IMR-90 (cell line): ENCODE data around the gene ABHD17A. TPM values are rescaled to one million over a fixed set of nuclear protein-coding genes. Genes with fewer than 3 reads are reported as not detected.

ENCODE experiments used
- ATAC-seq: fragments of 200-7000 bp; cut with Tn5 transposase; 2 replicates; pipeline ENCODE4 v1.9.1; 2020; ENCODE audit warnings: low read depth, mild to moderate bottlenecking, moderate library complexity
- BruUV-seq: library from RNA; stranded (reverse); fragments of 400-500 nt; replicated peaks from 2 replicates; lab custom pipeline; 2021; lab: Mats Ljungman, UMichigan
- CTCF ChIA-PET: fragments of 300-600 bp; formaldehyde crosslinking; extraction: SDS; loops from one replicate; lab custom pipeline; 2021; ENCODE audit warnings: antibody characterized with exemption; lab: Yijun Ruan, JAX
- POLR2A ChIA-PET: fragments of 300-600 bp; sonication (Branson Sonifier 250); formaldehyde crosslinking; loops from one replicate; lab custom pipeline; 2022; ENCODE audit warnings: antibody characterized with exemption; ENCODE audit not compliant: unreplicated experiment; lab: Charles Lee
- DNase-seq: peaks from one replicate; pipeline ENCODE4 v3.0.0; 2013
- H2AFZ ChIP-seq: replicated peaks from 2 replicates; pipeline ENCODE3; 2013; ENCODE audit warnings: low read length, mild to moderate bottlenecking; ENCODE audit not compliant: poor library complexity
- H2AK5ac ChIP-seq: 2 replicates; pipeline ENCODE4 v1.6.1; 2013; ENCODE audit warnings: low read depth, low read length, inconsistent platforms
- H2AK9ac ChIP-seq: replicated peaks from 2 replicates; pipeline ENCODE3; 2013; ENCODE audit warnings: mild to moderate bottlenecking, low read depth, low read length, moderate library complexity; ENCODE audit not compliant: poor library complexity
- H2BK120ac ChIP-seq: 2 replicates; pipeline ENCODE4 v1.6.1; 2013; ENCODE audit warnings: low read depth, low read length, inconsistent platforms
- H2BK15ac ChIP-seq: 3 replicates; pipeline ENCODE4 v1.6.1; 2013; ENCODE audit warnings: low read depth, low read length, inconsistent platforms
- H2BK20ac ChIP-seq: 2 replicates; pipeline ENCODE4 v1.6.1; 2013; ENCODE audit warnings: low read depth, mild to moderate bottlenecking, inconsistent platforms, low read length, moderate library complexity
- H2BK5ac ChIP-seq: 2 replicates; pipeline ENCODE4 v1.6.1; 2013; ENCODE audit warnings: mild to moderate bottlenecking, low read depth, low read length, inconsistent platforms; ENCODE audit not compliant: poor library complexity, severe bottlenecking
- H3K14ac ChIP-seq: replicated peaks from 2 replicates; pipeline ENCODE4 v1.6.1; 2013; ENCODE audit warnings: low read depth, low read length, inconsistent platforms
- H3K18ac ChIP-seq: 2 replicates; pipeline ENCODE4 v1.6.1; 2013; ENCODE audit warnings: low read depth, low read length, control low read depth
- H3K23ac ChIP-seq: 2 replicates; pipeline ENCODE4 v1.6.1; 2013; ENCODE audit warnings: low read depth, low read length, inconsistent platforms
- H3K27ac ChIP-seq: 2 replicates; pipeline ENCODE4 v1.5.1; 2013; ENCODE audit warnings: mild to moderate bottlenecking, control low read depth, low read length; ENCODE audit not compliant: insufficient read depth
- H3K27me3 ChIP-seq: 2 replicates; pipeline ENCODE4 v1.6.1; 2013; ENCODE audit warnings: low read length; ENCODE audit not compliant: control insufficient read depth, insufficient read depth
- H3K36me3 ChIP-seq: 2 replicates; pipeline ENCODE4 v1.6.1; 2013; ENCODE audit warnings: low read length, mixed read lengths; ENCODE audit not compliant: control insufficient read depth, insufficient read depth
- H3K4ac ChIP-seq: 2 replicates; pipeline ENCODE4 v1.6.1; 2013; ENCODE audit warnings: low read depth, low read length, inconsistent platforms
- H3K4me1 ChIP-seq: 2 replicates; pipeline ENCODE4 v1.6.1; 2013; ENCODE audit warnings: low read length, mixed read lengths; ENCODE audit not compliant: control insufficient read depth, insufficient read depth
- H3K4me2 ChIP-seq: 2 replicates; pipeline ENCODE4 v1.6.1; 2013; ENCODE audit warnings: low read depth, mild to moderate bottlenecking, control low read depth, low read length, moderate library complexity
- H3K4me3 ChIP-seq: 2 replicates; pipeline ENCODE4 v1.5.1; 2013; ENCODE audit warnings: low read depth, mild to moderate bottlenecking, control low read depth, low read length, moderate library complexity; ENCODE audit not compliant: insufficient read depth
- H3K56ac ChIP-seq: 2 replicates; pipeline ENCODE4 v1.6.1; 2013; ENCODE audit warnings: low read length, inconsistent platforms; ENCODE audit not compliant: insufficient read depth; ENCODE audit errors: extremely low read depth
- H3K79me1 ChIP-seq, 2 experiments: 2 replicates each; pipeline ENCODE4 v1.6.1; 2013; ENCODE audit warnings: low read length in 2 of 2, inconsistent platforms in 1 of 2, low read depth in 1 of 2
- H3K9ac ChIP-seq: 2 replicates; pipeline ENCODE4 v1.6.1; 2013; ENCODE audit warnings: low read depth, low read length, control low read depth
- H3K9me1 ChIP-seq: 2 replicates; pipeline ENCODE4 v1.6.1; 2013; ENCODE audit warnings: low read length, inconsistent platforms; ENCODE audit not compliant: insufficient read depth
- H3K9me3 ChIP-seq: 2 replicates; pipeline ENCODE4 v1.6.1; 2013; ENCODE audit warnings: low read length; ENCODE audit not compliant: control insufficient read depth, insufficient read depth
- H4K20me1 ChIP-seq: 2 replicates; pipeline ENCODE4 v1.6.1; 2013; ENCODE audit warnings: low read length, inconsistent platforms; ENCODE audit not compliant: insufficient read depth
- H4K5ac ChIP-seq: 2 replicates; pipeline ENCODE4 v1.6.1; 2013; ENCODE audit warnings: mild to moderate bottlenecking, low read depth, low read length, control low read depth
- H4K8ac ChIP-seq, 2 experiments: 2 replicates each; pipeline ENCODE4 v1.6.1; 2013; ENCODE audit warnings: low read depth in 2 of 2, low read length in 2 of 2, control low read depth in 1 of 2, inconsistent platforms in 1 of 2
- H4K91ac ChIP-seq: 2 replicates; pipeline ENCODE4 v1.6.1; 2013; ENCODE audit warnings: low read depth, low read length, inconsistent platforms; ENCODE audit not compliant: insufficient read depth
- BHLHE40 ChIP-seq: fragments of 150-350 bp; IDR thresholded peaks from 2 replicates; pipeline ENCODE4 v1.6.1; 2016; ENCODE audit warnings: mild to moderate bottlenecking, low read depth, low read length
- CEBPB ChIP-seq: IDR thresholded peaks from 2 replicates; pipeline ENCODE4 v1.6.1; 2012; ENCODE audit warnings: low read depth, low read length, improper control_type of control experiment
- CHD1 ChIP-seq: IDR thresholded peaks from 2 replicates; pipeline ENCODE4 v1.6.1; 2012; ENCODE audit warnings: low read depth, low read length, improper control_type of control experiment
- CTCF ChIP-seq: conservative IDR thresholded peaks from 2 replicates; pipeline ENCODE4 v1.5.1; 2012; ENCODE audit warnings: mild to moderate bottlenecking, low read depth, low read length, improper control_type of control experiment
- MAFK ChIP-seq: IDR thresholded peaks from 2 replicates; pipeline ENCODE4 v1.6.1; 2012; ENCODE audit warnings: low read depth, low read length, improper control_type of control experiment
- MAZ ChIP-seq: IDR thresholded peaks from 2 replicates; pipeline ENCODE4 v1.6.1; 2012; ENCODE audit warnings: low read depth, mild to moderate bottlenecking, low read length, improper control_type of control experiment, moderate library complexity, borderline replicate concordance
- MXI1 ChIP-seq: IDR thresholded peaks from 2 replicates; pipeline ENCODE4 v1.6.1; 2012; ENCODE audit warnings: low read depth, mild to moderate bottlenecking, low read length, moderate library complexity, borderline replicate concordance
- NFE2L2 ChIP-seq: fragments of 150-350 bp; IDR thresholded peaks from 2 replicates; pipeline ENCODE4 v1.6.1; 2016; ENCODE audit warnings: low read depth, mild to moderate bottlenecking, low read length
- POLR2A ChIP-seq: IDR thresholded peaks from 2 replicates; pipeline ENCODE4 v1.6.1; 2012; ENCODE audit warnings: mild to moderate bottlenecking, low read depth, low read length
- RAD21 ChIP-seq: IDR thresholded peaks from 2 replicates; pipeline ENCODE4 v1.6.1; 2012; ENCODE audit warnings: low read length, improper control_type of control experiment
- RFX5 ChIP-seq: IDR thresholded peaks from 2 replicates; pipeline ENCODE4 v1.8.0; 2012; ENCODE audit warnings: low read depth, mild to moderate bottlenecking, low read length, moderate library complexity
- SMC3 ChIP-seq: fragments of 150-350 bp; IDR thresholded peaks from 2 replicates; pipeline ENCODE4 v1.6.1; 2016; ENCODE audit warnings: low read depth, mild to moderate bottlenecking, antibody characterized with exemption, low read length, moderate library complexity
- USF2 ChIP-seq: fragments of 150-350 bp; IDR thresholded peaks from 2 replicates; pipeline ENCODE4 v1.6.1; 2017; ENCODE audit warnings: mild to moderate bottlenecking, antibody characterized with exemption, low read length, low read depth
- WGBS, 2 experiments: methylation state at CpG; one replicate each; pipeline versions ENCODE4 v1.1.5 to v1.1.7; 2013; ENCODE audit warnings: missing lambda C conversion rate in 2 of 2; ENCODE audit not compliant: insufficient read length in 1 of 2; ENCODE audit errors: extremely low coverage in 2 of 2; 5-methylcytosine and 5-hydroxymethylcytosine counted together
- dilution Hi-C: fragments of 300-500 bp; cut with HindIII; formaldehyde crosslinking; loops from one replicate; pipeline ENCODE4 v1.14.3; 2018; ENCODE audit warnings: low sequenced_read_pairs; ENCODE audit not compliant: unreplicated experiment
- in situ Hi-C: fragments of 300-500 bp; cut with MboI; formaldehyde crosslinking; loops from 3 replicates; pipeline ENCODE4 v1.14.3; 2019; ENCODE audit warnings: low sequenced_read_pairs, inconsistent platforms, mixed read lengths
- intact Hi-C: fragments of 100-400 bp; cut with micrococcal nuclease; formaldehyde crosslinking; loops from 2 replicates; pipeline ENCODE4 v1.10.0; 2022
- polyA plus RNA-seq, 3 experiments: library from polyadenylated mRNA; depleted of rRNA; stranded (reverse); fragments of >200 nt; gene quantifications; 2 replicates each; pipeline ENCODE4 v1.2.3, GENCODE V29; 2012; ENCODE audit warnings: low replicate concordance in 1 of 3
- total RNA-seq: library from RNA; depleted of rRNA; stranded (reverse); fragments of >200 nt; gene quantifications from 2 replicates; pipeline ENCODE4 v1.2.3, GENCODE V29; 2012

Gene ABHD17A
- total and polyA plus RNA-seq, 2 of the 4 experiments (the other 2 are of a cell fraction), result 37.8 to 76.2 TPM

- Histone ChIP-seq H4K8ac (peak overlapping the region; percentile 83 to 90), H3K27me3 (no peaks in the 10 kb centered on the region), H2BK20ac (no peak overlapping the region), H3K9me3 (no peaks in the 10 kb centered on the region), H4K20me1 (peaks cover 33% of the 10 kb centered on the region), H4K91ac (peak overlapping the region; percentile 77), H2AK5ac (peak overlapping the region; percentile 90), H3K9me1 (no peaks in the 10 kb centered on the region; the same call in 1 of the 2 replicates), H3K4me2 (peak overlapping the region; percentile 89), H2BK15ac (no peak overlapping the region; the same call in 2 of the 3 replicates), H3K4me3 (peak overlapping the region; percentile 83), H2BK5ac (peak overlapping the region; percentile 90), H2AK9ac (peak overlapping the region; percentile 100), H3K9ac (peak overlapping the region; percentile 86), H3K56ac (peak overlapping the region; percentile 86; the same call in 1 of the 2 replicates), H3K23ac (peak overlapping the region; percentile 76), H3K79me1 (peaks cover 7 to 41% of the 10 kb centered on the region in 2 experiments; a peak in 3 of 4 replicates), H2BK120ac (no peak overlapping the region; the same call in 1 of the 2 replicates), H3K4ac (peak overlapping the region; percentile 91), H3K36me3 (peaks cover 1% of the 10 kb centered on the region; the same call in 1 of the 2 replicates), H4K5ac (peak overlapping the region; percentile 56), H3K14ac (peak overlapping the region; percentile 74), H2AFZ (peak overlapping the region; percentile 98), H3K4me1 (peaks cover 19% of the 10 kb centered on the region), H3K27ac (peak overlapping the region; percentile 87), H3K18ac (peak overlapping the region; percentile 19; the same call in 1 of the 2 replicates)
- intact Hi-C loops, result loop anchor here (1.0 kb wide), 1 partner anchor 41 kb away; the partner anchor contains the start of genes ADAT3 and SCAMP4
- dilution Hi-C loops, result no loop called here
- ATAC-seq (peak; percentile 32), DNase-seq (peak; percentile 38)
- in situ Hi-C loops, result no loop called here
- 0% methylated on average over 6 of the region's 52 CpGs; no CpG with 5 or more reads in 1 of the 2 experiments for WGBS, 2 experiments
- CTCF ChIA-PET, result interaction anchor here (0.9 to 1.0 kb wide), 2 partner anchors 10 to 11 kb away, joined by 3 to 4 read pairs; no protein-coding TSS in a partner anchor
- BruUV-seq, result no TSS peak
- POLR2A ChIA-PET, result interaction anchor here (0.5 to 0.6 kb wide), 3 partner anchors 20 to 429 kb away, joined by 3 to 7 read pairs (median 6); partner anchors contain the start of genes ABHD17A, ADAT3 and SCAMP4
- 0 out of 2 replicates have a peak, but pooled peaks have one; percentile 34 for TF ChIP-seq SMC3
- TF ChIP-seq CTCF, result peak; percentile 70
- no peak for TF ChIP-seq NFE2L2
- peak; percentile 34; the same call in 1 of the 2 replicates for TF ChIP-seq POLR2A
- TF ChIP-seq MAZ, result peak; percentile 80
- TF ChIP-seq RAD21, result peak; percentile 46
- TF ChIP-seq MXI1, result no peak
- TF ChIP-seq RFX5, result no peak
- TF ChIP-seq USF2, result no peak
- no peak for TF ChIP-seq CEBPB
- no peak for TF ChIP-seq CHD1
- TF ChIP-seq MAFK, result no peak
- TF ChIP-seq BHLHE40, result no peak
Observed at GRCh38 chr19:1864480-1865171, 20.7 kb downstream of the ABHD17A start.
